HG03558 (cell line): ENCODE data around the gene FKTN.

Experiments used
- ATAC-seq: cut with Tn5 transposase; IDR thresholded peaks from one replicate; pipeline ENCODE4 v1.9.1; 2021; ENCODE audit warnings: moderate number of reproducible peaks; ENCODE audit not compliant: unreplicated experiment; ENCODE audit errors: extremely low read depth

Gene FKTN

DNA sequence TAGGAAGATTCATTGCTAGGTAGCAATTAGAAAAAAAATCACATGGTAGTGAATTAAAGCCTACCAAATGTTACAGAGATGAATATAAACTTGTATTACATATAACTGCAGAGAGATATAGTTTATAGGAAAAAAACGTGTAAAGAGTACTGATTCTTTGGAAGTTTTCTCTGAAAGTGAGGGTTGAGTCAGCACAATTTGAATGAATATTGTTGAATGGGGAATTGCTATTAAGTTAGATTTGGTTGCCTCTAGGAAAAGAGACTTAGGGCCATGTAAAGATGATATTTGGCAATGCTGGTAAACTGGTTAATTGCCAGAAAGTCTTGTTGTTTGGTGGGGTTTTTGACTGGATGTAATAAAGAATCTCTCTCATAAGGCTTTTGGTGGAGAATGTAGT lies 67.2 kb downstream of the FKTN start:
- no peak for ATAC-seq

DNA sequence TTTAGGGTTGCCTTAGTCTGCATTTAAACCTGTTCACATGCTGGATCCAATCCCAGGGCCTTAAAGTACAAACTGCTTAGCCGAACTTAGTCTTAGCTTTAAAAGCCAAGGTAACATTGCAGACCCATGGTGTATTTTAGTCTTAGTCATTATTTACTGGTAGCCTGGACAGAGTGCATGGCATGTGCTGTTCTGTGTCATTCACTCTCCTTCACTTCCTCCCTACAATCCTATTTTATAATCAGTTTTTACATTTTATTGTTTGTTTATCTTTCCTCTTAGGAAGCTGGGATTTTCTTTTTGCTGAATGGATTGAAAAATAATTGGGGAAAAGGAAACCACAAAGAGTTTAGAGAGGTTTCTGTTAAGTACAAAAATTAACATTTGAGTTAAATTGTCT lies 74.9 kb downstream of the FKTN start:
- ATAC-seq = no peak

GRCh38 chr9:105633411-105633810 lies 75.5 kb downstream of the FKTN start:
- no peak for ATAC-seq

GRCh38 chr9:105636331-105636730 lies 78.4 kb downstream of the FKTN start:
- ATAC-seq = no peak

DNA sequence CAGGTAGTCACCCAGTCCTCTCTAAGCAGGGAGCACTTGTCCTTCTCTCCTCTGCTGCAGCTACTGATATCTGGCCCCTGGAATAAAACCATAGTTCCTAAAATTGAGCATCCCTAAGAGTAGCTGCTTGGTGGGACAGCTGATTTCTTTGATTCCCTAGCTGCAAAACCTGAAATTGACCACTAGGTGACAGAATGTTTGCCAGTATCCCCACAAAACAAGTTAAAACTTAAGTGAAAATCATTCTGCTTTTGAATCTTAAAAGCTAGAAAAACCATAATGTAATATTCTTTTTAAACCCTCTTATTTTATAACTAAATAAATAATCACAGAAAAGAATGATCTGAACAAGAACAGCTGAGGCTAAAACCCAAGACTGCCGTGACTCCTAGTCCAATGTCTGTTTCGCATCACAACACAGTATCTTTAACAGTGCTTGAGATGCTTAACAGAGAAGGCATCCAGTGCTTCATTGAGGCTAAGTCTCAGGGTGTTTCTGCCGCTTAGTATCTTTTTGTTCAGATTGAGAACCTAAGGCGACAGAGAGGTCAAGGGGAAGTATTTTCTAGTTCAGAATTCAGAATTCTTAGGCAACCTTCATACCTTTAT lies 80.0 kb downstream of the FKTN start:
- no peak for ATAC-seq

DNA sequence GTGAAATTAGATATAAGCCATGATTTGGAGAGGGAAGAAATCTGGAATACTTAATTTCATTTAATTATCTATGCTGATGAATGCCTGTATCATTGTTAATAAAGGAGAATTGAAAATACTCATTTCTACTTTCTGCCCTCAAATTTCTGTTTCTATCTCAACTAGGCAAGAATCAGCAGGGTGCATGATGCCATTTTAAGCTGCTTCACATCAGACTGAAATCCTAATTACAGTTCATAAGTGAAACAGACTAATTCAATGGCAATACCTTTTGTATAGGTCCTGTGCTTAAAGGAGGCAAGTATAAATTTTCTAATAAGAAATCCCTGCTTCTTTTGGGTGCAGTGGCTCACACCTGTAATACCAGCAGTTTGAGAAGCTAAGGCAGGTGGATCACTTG lies 82.0 kb downstream of the FKTN start:
- no peak for ATAC-seq

DNA sequence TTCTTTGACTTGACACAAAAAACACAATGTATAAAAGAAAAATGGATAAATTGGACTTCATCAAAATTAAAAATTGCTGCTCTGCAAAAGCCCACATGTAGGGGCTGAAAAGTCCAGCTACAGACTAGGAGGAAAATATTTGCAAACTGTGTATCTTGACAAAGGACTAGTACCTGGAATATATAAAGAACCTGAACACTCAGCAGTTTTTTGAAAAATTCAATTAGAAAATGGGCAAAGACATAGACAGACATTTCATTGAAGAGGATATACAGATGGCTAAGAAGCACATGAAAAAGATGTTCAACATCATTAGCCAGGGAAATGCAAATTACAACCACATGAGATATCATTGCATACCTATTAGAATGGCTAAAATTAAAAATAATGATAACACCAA lies 85.9 kb downstream of the FKTN start:
- ATAC-seq = no peak

GRCh38 chr9:105646879-105647594 lies 89.1 kb downstream of the FKTN start:
- no peak for ATAC-seq

GRCh38 chr9:105647595-105648349 lies 89.8 kb downstream of the FKTN start:
- no peak for ATAC-seq

GRCh38 chr9:105651806-105652205 lies 93.9 kb downstream of the FKTN start:
- ATAC-seq = no peak

DNA sequence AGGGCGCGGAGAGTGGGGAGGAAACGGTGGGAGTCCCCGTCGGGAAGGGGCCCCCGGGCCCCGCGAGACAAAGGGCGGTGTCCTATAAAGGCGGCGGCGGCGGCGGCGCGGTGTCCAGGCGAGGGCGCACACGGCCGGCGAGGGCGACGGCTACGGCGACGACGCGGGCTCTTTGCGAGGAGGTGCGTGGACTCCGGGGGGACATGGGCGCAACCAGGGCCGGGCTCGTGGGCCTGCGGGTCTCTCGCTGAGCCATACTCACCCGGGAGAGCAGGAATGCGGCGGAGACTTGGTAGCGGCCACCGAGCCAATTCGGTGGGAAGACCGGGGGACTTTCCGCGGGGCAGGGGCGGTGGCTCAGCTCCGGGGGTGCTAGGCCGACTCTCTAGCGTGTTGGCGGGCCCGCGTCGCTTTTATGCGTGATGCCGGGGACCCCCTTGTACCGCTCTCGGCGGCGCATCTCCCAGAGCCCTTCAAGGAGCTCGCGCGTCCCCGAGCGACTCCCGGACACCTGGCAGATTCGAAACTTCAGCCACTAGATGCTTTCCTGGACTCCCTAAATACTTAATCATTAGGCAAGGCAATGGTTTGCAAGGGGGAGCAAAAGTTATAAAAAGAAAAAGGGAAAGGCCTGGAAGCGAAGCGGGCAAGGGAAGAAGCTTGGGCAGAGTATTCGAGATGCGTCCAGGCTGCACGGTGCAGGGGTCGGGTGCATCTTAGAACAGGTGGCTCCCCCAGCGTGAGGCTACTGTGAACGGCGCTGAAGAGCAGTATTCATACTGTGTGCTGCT lies 98.4 kb downstream of the FKTN start:
- ATAC-seq = no peak

DNA sequence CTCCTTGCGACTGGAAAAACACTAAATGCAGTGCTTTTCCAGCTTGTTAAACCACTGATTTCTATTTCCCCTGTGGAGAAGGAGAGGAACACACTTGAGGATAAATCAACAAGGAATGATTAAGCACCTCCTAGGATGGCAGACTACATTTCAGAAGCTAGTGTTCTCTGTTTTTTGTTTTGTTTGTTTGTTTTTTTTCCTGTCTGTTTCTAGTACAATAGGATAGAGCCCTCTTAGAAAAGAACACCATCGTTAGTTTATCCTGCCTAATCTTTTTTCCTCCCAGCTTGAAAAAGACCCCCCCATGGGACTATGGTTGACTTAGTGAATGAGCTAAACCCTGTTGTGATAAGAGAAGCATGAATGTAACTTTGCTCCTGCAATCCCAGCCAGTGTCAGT lies 100.4 kb downstream of the FKTN start:
- no peak for ATAC-seq

- ATAC-seq = no peak
These were observed 103.1 kb downstream of the FKTN start for GRCh38 chr9:105661011-105661410.

GRCh38 chr9:105662184-105663104 lies 104.5 kb downstream of the FKTN start, which contains the start of gene TAL2:
TSS of gene TAL2 (plus strand) at chr9:105662457. CDS start at chr9:105662497, 40 bp downstream.
- peak; percentile 65 for ATAC-seq

GRCh38 chr9:105663914-105664313 lies 106.0 kb downstream of the FKTN start:
- no peak for ATAC-seq

DNA sequence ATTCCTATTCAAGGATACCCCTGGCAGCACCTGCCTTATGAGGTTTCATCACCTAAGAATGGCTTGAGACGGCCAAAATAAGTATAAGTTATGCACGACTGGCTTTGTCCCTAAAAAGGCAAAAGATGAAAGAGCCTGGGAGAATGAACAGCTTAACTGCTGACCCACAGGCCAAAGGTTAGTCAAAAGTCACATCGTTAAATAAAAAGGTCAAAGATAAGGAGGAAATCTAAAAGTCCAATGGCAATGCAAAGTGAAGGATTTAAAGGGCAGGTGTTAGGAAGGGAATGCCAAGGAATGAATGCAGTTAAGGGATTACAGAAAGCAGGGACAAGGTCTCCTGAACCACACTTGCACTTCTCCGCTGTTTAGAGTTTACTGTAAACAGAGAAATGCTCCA lies 109.9 kb downstream of the FKTN start:
- ATAC-seq = no peak

- ATAC-seq = no peak
These were observed 112.4 kb downstream of the FKTN start for GRCh38 chr9:105670315-105670714.

- ATAC-seq = no peak
These were observed 112.8 kb downstream of the FKTN start for GRCh38 chr9:105670775-105671174.

- no peak for ATAC-seq
These were observed 114.8 kb downstream of the FKTN start for GRCh38 chr9:105672711-105673234.
